Mucosa of gallbladder (tissue), 1 donor: ENCODE results near the gene IMMP2L. TPM values are rescaled to one million over a fixed set of nuclear protein-coding genes. Genes with fewer than 3 reads are reported as not detected.
"Not testable (repeated sequence)": the region's sequence is repeated elsewhere in the genome, so short reads cannot be mapped to it uniquely, and the experiment has no call there.

Source experiments
- DNase-seq: peaks from one replicate; pipeline ENCODE4 v3.0.0-alpha.2; 2020; ENCODE audit warnings: low spot score
- total RNA-seq: library from RNA; stranded (reverse); gene quantifications from one replicate; pipeline ENCODE4 v1.2.1, GENCODE V29; 2021
- donor health status: DM: no; HTN: no; CAD: no.

IMMP2L gene
- total RNA-seq, 1 donor from 2014 or later, result 19.7 TPM

DNA sequence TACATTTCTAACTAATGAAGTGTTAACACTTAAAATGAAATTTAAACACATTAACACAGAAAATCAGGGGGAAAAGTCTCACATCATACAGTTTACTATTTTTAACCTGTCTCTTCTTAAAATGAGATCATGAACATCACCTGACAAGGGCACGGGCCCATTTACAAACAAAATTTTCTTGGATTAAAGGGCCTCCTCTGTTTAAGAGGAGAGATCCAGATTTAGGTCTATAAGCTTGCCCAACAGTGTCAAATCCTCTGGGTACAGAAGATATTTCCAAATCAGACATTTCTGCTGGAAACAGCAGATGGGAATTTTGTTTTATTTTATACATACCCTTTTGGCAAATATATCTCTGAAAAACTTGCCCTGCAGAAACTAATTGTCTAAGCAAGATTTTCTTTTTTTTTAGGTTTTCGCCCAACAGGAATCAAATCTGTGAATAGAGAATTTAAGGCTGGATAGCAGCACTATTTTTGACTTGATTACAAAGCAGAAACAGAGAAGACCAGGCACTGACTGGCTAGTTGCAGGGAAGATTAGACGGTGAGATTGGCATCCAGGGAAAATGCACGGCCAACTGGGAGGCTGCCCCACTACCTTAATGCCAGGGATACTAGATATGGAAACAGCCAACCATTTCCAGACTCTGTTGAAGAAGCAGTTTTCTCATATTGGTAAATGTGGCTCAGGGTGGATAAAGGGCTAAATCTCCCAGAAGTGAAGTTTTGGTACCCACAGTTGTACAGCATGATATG lies 298.0 kb downstream of the IMMP2L start:
- no peak for DNase-seq

GRCh38 chr7:111262293-111263116 lies 299.8 kb downstream of the IMMP2L start:
- DNase-seq, result no peak

- no peak for DNase-seq
Measured at GRCh38 chr7:111261496-111261895, 300.8 kb downstream of the IMMP2L start.

GRCh38 chr7:111259991-111260390 lies 302.3 kb downstream of the IMMP2L start:
- DNase-seq, result no peak

DNA sequence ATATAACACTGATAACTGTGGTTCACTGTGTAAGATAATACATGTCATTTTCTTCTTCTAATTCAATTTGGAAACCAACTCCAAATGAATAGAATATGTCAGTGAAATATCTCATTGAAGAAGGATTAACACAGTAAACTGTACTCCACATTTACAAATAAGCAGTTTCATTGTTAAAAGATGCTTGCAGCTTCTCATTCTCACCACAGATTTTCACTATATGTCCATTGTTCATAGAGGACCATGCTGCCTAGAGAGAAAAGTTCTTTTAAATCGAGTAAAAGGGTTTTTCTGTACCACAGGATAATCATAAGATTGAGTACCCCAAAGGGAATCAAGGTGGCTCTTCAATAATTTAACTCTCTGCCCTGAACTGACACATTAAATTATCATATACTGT lies 305.9 kb downstream of the IMMP2L start:
- DNase-seq, result no peak

DNA sequence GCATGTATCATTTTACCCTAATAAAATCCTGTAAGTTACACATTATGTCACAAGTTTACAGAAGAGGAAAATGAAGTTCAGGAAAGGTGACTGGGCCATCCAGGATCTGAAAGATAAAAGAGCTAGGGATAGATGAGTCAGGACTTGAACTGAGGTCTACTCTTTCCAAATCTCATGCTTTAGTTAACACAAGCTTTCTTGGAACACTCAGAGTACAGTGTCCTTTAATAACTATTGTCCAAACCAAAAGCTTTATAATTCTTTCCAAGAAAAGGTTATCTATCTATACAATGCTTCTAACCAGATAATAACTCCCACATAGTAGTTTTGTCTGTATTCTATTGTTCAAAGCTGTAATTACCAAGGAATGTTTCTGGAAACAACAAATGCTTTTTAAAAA lies 306.7 kb downstream of the IMMP2L start:
- DNase-seq, result no peak

DNA sequence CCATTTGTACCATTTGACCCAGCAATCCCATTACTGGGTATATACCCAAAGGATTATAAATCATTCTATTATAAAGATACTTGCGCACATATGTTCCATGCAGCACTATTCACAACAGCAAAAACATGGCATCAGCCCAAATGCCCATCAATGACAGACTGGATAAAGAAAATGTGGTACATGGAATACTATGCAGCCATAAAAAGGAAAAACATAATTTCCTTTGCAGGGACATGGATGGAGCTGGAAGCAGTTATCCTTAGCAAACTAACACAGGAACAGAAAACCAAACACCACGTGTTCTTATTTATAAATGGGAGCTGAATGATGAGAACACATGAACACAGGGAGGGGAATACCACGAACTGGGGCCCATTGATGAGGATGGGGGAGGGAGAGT lies 310.9 kb downstream of the IMMP2L start:
- not testable (repeated sequence) for DNase-seq

- DNase-seq, result not testable (repeated sequence)
Measured at GRCh38 chr7:111249807-111250206, 312.5 kb downstream of the IMMP2L start.

- DNase-seq, result no peak
Measured at GRCh38 chr7:111242141-111242755, 320.0 kb downstream of the IMMP2L start.

DNA sequence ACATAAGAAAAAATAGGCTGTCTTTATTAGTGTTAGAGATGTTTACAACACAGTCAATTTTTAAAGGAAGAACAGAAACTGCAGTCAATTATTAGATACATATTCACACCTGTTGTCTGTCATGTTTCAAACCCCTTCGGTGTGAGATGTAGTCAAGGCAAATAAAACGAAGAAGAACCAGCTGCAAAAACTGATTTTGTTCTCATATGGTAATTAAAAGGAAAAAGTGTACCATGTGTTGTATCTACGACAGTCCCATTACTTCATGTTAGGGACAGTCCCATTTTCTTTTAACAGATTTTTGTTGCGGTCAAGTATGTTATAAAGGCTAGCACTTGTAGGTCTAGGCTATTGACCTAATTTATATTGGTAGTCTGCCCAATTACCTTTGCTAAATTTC lies 321.9 kb downstream of the IMMP2L start:
- no peak for DNase-seq

GRCh38 chr7:111239437-111239836 lies 322.9 kb downstream of the IMMP2L start:
- no peak for DNase-seq

- DNase-seq, result no peak
Measured at GRCh38 chr7:111238886-111239285, 323.4 kb downstream of the IMMP2L start.

DNA sequence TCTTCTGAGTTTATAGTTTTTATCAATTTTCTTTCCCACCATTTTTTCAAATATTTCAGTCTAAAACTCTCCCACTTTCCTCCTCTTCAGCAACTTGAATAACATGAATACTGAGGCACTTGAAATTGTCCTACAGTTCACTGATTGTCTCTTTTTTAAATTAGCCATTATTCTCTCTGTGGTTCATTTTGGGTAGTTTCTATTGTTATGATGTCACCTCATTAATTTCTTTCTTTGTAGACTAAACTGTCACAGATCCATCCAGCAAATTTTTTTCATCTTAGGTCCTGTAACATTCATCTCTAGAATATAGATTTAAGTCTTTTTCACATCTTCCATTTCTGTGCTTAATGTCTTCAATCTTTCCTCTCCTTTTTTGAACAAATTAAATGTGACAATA lies 326.6 kb downstream of the IMMP2L start:
- no peak for DNase-seq

GRCh38 chr7:111232249-111233084 lies 329.8 kb downstream of the IMMP2L start:
- DNase-seq, result no peak

DNA sequence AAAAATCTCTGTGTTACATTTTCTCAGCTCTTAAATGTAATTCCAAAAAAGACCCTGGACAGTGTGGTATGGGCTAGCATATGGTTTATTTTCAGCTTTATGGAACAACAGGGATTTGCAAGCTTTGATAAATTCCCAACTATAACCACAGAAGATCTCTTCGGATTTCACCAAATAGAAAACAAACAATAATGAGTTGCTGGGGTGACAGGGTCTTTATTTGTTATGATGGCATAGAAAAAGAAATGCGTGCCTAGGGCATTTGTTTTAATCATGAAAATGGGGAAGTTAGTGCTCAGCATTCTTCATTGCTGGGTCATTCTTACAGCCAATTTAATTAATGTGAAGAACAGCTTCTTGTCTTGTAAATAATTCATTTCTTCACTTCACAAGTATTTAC lies 332.4 kb downstream of the IMMP2L start:
- DNase-seq, result no peak

- DNase-seq, result no peak
Measured at GRCh38 chr7:111229181-111229740, 333.0 kb downstream of the IMMP2L start.

GRCh38 chr7:111228437-111228836 lies 333.9 kb downstream of the IMMP2L start:
- DNase-seq, result no peak

GRCh38 chr7:111226800-111227199 lies 335.5 kb downstream of the IMMP2L start:
- no peak for DNase-seq

DNA sequence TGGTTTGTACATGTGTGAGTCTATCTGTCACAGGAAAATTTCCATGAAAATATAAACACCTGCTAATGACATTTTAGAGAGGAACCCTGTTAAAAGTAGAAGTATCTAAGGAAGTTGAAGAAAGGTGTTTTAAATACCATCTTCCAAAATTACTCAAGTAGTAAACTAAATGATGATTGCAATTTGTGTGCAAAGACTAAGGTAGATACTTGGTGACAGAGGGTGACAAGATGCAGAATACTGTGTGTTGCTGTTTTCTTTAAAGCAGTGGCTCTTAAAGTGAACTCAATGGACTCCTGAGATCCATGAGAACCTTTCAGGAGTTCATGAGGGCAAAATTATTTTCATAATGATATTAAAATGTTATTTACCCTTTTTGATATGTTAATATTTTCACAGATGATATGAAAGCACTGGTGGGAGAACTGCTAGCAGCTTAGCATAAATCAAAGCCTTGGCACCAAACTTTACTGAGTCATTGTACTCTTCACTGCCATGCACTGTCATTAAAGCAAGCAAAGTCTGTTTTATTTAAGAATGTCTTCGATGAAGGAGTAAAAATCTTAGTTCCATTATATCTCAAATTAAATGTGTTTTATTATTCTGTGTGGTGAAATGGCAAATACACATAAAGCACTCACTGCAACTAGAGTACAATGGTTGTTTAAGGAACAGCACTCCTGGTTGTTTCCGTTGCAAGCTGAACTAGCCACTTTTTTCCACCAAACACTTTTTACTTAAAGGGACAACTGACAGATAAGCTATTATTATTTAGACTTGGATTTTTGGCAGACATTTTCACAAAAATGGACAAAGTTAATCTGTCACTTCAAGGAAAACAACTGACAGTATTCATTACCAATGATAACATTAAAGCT lies 337.7 kb downstream of the IMMP2L start:
- no peak for DNase-seq

DNA sequence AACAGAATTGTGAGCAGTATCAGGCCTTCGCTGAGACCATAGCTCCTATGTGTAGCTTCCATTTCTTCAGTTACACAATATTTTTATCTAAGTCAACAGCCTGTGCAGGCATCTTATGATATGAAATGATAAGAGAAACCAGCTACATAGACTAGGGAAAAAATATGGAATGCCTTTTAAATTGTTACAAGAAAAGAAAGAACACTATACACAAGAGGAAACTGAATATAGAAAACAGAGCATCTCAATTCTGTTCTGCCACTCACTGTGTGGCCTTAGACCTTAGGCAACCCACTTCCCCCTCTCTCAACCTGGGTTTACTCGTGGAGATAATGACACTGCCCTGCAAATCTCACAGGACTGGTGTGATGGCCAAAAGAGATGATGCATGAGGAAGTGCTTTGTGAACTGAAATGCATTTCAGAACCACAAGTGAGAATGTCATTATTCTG lies 338.5 kb downstream of the IMMP2L start:
- no peak for DNase-seq
